Sigmoid colon (tissue), 7 donors: ENCODE results near the gene TMEM170B. TPM values are rescaled to one million over a fixed set of nuclear protein-coding genes. Genes with fewer than 3 reads are reported as not detected.

ENCODE experiments used
- DNase-seq: peaks from one replicate; pipeline ENCODE4 v3.0.0-alpha.2; 2019
- H3K27ac ChIP-seq, 4 donors: fragments of 200-600 bp; sonication (generic); one replicate each; pipeline ENCODE4 v1.5.1; 2016 to 2019; ENCODE audit warnings: mild to moderate bottlenecking in 1 of 4
- H3K27me3 ChIP-seq, 3 donors: fragments of 200-600 bp; sonication (generic); one replicate each; pipeline ENCODE4 v1.5.1; 2019; ENCODE audit warnings: mild to moderate bottlenecking in 1 of 3
- H3K36me3 ChIP-seq, 4 donors: fragments of 200-600 bp; sonication (generic); one replicate each; pipeline ENCODE4 v1.5.1; 2016 to 2019
- H3K4me1 ChIP-seq, 4 donors: fragments of 200-600 bp; sonication (generic); one replicate each; pipeline ENCODE4 v1.5.1; 2017 to 2019
- H3K4me3 ChIP-seq, 4 donors: fragments of 200-600 bp; sonication (generic); one replicate each; pipeline ENCODE4 v1.5.1; 2017 to 2019; ENCODE audit warnings: mild to moderate bottlenecking in 2 of 4, moderate library complexity in 1 of 4
- H3K9me3 ChIP-seq, 4 donors: fragments of 200-600 bp in 3 of 4; sonication (generic) in 3 of 4; one replicate each; pipeline versions ENCODE4 v1.5.1 to v1.6.1; 2013 to 2019
- EP300 ChIP-seq, 4 donors: sonication (generic); formaldehyde crosslinking; IDR thresholded peaks; one replicate each; pipeline ENCODE4 v1.6.1; 2017; ENCODE audit warnings: antibody characterized with exemption in 4 of 4
- POLR2A ChIP-seq, 2 donors: fragments of 450-650 bp; IDR thresholded peaks; one replicate each; pipeline ENCODE4 v1.6.1; 2016; ENCODE audit warnings: antibody characterized with exemption in 2 of 2, mild to moderate bottlenecking in 2 of 2, moderate library complexity in 2 of 2
- POLR2AphosphoS5 ChIP-seq, 4 donors: sonication (generic); formaldehyde crosslinking; IDR thresholded peaks; one replicate each; pipeline ENCODE4 v1.6.1; 2017; ENCODE audit warnings: antibody characterized with exemption in 4 of 4
- WGBS, 2 donors: extraction: QIAGEN DNeasy Blood & Tissue Kit; methylation state at CpG; one replicate each; pipeline ENCODE4 v1.1.7; 2013; 5-methylcytosine and 5-hydroxymethylcytosine counted together
- intact Hi-C: fragments of 100-400 bp; cut with DNase I; formaldehyde crosslinking; loops from one replicate; pipeline ENCODE4 v1.15.1; 2023
- polyA plus RNA-seq, 3 donors: library from polyadenylated mRNA; stranded (reverse); fragments of 200-250 nt; gene quantifications; one replicate each; pipeline ENCODE4 v1.2.3, GENCODE V29; 2013
- total RNA-seq, 4 donors: library from RNA; depleted of rRNA; stranded (reverse); fragments of >200 nt; gene quantifications; one replicate each; pipeline ENCODE4 v1.1.0, GENCODE V29; 2016
- TF ChIP-seq, protein P1 (sequence below), 4 experiments: fragments of 450-650 bp in 3 of 4; fragments of 200-600 bp in 1 of 4; IDR thresholded peaks; one replicate each; pipeline ENCODE4 v1.5.1; 2016 to 2019; ENCODE audit warnings: antibody characterized with exemption in 4 of 4, mild to moderate bottlenecking in 3 of 4, moderate library complexity in 2 of 4
- donor health status: healthy with polysubstance abuse.
- donor health status: Bipolar disorder and iron deficiency.
- donor health status: healthy.

TMEM170B gene
- total and polyA plus RNA-seq, 7 donors: 0.92 to 11.0 (median 8.7) TPM

DNA sequence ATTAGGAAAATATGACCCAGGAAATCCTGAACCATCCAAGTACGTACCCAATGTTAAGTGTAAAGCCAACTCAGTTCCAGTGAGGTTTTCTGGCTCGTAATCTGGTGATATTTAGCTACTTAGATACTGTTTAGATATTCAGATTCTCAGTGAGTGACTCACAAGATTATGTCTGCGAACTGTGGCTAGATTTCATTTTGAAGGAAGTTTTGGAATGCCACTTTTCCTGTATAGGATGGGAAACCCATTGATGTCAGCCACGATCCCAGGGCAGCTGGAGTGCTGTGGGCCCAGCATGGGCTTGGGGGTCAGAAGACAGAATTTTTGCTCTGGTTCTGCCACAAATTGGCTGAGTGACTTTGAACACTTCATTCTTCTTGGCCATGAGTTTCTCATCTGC lies 76.3 kb downstream of the TMEM170B start:
- no peak for TF ChIP-seq POLR2A (IDR thresholded peaks at IDR 0.05)
- TF ChIP-seq POLR2AphosphoS5 (IDR thresholded peaks at IDR 0.05): no peak
- no peak for TF ChIP-seq EP300 (IDR thresholded peaks at IDR 0.05)
- TF ChIP-seq, protein P1, sequence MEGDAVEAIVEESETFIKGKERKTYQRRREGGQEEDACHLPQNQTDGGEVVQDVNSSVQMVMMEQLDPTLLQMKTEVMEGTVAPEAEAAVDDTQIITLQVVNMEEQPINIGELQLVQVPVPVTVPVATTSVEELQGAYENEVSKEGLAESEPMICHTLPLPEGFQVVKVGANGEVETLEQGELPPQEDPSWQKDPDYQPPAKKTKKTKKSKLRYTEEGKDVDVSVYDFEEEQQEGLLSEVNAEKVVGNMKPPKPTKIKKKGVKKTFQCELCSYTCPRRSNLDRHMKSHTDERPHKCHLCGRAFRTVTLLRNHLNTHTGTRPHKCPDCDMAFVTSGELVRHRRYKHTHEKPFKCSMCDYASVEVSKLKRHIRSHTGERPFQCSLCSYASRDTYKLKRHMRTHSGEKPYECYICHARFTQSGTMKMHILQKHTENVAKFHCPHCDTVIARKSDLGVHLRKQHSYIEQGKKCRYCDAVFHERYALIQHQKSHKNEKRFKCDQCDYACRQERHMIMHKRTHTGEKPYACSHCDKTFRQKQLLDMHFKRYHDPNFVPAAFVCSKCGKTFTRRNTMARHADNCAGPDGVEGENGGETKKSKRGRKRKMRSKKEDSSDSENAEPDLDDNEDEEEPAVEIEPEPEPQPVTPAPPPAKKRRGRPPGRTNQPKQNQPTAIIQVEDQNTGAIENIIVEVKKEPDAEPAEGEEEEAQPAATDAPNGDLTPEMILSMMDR (IDR thresholded peaks at IDR 0.05): no peak
- no peak for DNase-seq
- peak overlapping the region in 3 of 4 donors; percentile 33 to 45 (median 42) for H3K27ac ChIP-seq
- peaks cover 0 to 19% (median 6%) of the 10 kb centered on the region in 4 donors for H3K4me1 ChIP-seq
- WGBS, 2 donors: 71 to 84% methylated on average over 4 of the region's 4 CpGs
- no peaks in the 10 kb centered on the region for H3K36me3 ChIP-seq
- no peak overlapping the region for H3K4me3 ChIP-seq
- no peaks in the 10 kb centered on the region for H3K27me3 ChIP-seq
- intact Hi-C loops: no loop called here
- H3K9me3 ChIP-seq: no peaks in the 10 kb centered on the region

DNA sequence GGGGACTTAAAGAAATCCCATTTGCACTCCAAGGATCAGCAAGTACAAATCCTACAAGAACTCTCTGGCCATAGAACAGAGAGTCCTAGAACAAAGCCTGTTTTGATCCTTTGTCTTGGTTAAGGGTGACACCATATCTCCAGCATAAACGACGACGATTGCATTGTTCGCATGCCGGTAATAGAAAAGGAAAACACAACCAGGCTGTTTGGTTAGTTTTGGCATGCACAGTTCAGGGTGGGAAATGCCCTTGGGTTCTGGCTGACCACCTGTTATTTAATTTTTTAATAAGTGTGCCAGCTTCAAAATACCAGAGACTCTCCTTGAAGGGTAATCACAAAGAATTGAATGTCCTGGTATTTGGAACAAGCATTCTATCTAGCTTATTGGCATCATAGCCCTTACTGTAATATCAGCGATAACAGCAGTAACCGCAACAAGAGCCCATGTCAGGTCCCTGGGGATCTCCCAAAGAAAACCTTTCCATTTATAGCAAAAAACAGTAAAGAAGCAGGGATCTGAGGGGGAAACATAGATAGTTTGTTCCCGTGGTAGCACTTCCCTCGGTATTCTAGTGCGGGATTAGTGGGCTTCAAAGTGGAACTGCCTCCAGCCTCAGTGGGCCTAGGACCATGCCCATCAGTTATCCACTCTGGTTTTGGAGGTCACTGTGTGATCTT lies 77.1 kb downstream of the TMEM170B start:
- Histone ChIP-seq H3K4me1 (peaks cover 0 to 19% (median 6%) of the 10 kb centered on the region in 4 donors), H3K27ac (peak overlapping the region in 1 of 4 donors; percentile 45), H3K9me3 (no peaks in the 10 kb centered on the region), H3K4me3 (no peak overlapping the region), H3K36me3 (no peaks in the 10 kb centered on the region), H3K27me3 (no peaks in the 10 kb centered on the region)
- intact Hi-C loops: no loop called here
- no peak for DNase-seq
- WGBS, 2 donors: 92 to 94% methylated on average over 10 of the region's 10 CpGs
- TF ChIP-seq POLR2AphosphoS5 (IDR thresholded peaks at IDR 0.05) (peak in 2 of 4 donors; percentile 17 to 24), EP300 (IDR thresholded peaks at IDR 0.05) (peak in 1 of 4 donors; percentile 71), POLR2A (IDR thresholded peaks at IDR 0.05) (no peak)
- TF ChIP-seq, protein P1 (IDR thresholded peaks at IDR 0.05): no peak

- no peak overlapping the region for H3K4me3 ChIP-seq
- intact Hi-C loops: no loop called here
- no peak for DNase-seq
- WGBS, 2 donors: 87 to 96% methylated on average over 5 of the region's 5 CpGs
- H3K27me3 ChIP-seq: no peaks in the 10 kb centered on the region
- peak overlapping the region in 1 of 4 donors; percentile 25 for H3K27ac ChIP-seq
- H3K36me3 ChIP-seq: no peaks in the 10 kb centered on the region
- no peaks in the 10 kb centered on the region for H3K9me3 ChIP-seq
- peaks cover 0 to 19% (median 6%) of the 10 kb centered on the region in 4 donors for H3K4me1 ChIP-seq
- no peak for TF ChIP-seq POLR2A (IDR thresholded peaks at IDR 0.05)
- TF ChIP-seq, protein P1 (IDR thresholded peaks at IDR 0.05): no peak
- TF ChIP-seq POLR2AphosphoS5 (IDR thresholded peaks at IDR 0.05): no peak
- no peak for TF ChIP-seq EP300 (IDR thresholded peaks at IDR 0.05)
Measured at GRCh38 chr6:11615214-11615602, 77.7 kb downstream of the TMEM170B start.

DNA sequence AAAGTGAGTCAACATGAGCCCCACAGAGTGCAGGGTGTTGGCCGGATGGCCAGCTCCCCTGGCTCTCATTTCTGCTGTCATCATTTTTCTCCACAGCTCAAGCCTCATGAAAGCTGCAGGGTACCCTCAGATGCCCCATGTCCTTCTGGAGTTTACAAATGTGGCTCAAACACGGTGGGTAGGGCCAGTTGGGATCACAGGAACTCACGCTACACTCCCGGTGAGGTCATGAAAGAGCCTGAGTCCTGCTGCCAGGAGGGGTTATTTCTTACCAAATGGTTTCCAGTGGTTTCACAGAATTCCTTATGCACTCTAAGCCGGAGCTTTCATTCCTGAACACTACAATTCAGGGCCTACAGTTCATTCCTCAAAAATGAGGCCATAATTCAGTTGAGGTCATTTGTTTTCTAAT lies 78.7 kb downstream of the TMEM170B start:
- TF ChIP-seq POLR2AphosphoS5 (IDR thresholded peaks at IDR 0.05) (no peak), EP300 (IDR thresholded peaks at IDR 0.05) (no peak), POLR2A (IDR thresholded peaks at IDR 0.05) (no peak)
- TF ChIP-seq, protein P1 (IDR thresholded peaks at IDR 0.05): no peak
- 80% methylated on average over 5 of the region's 5 CpGs for WGBS, 2 donors

More for the DNA sequence above, 78.7 kb downstream of the TMEM170B start:
- H3K4me3 ChIP-seq: no peak overlapping the region
- H3K36me3 ChIP-seq: no peaks in the 10 kb centered on the region
- H3K9me3 ChIP-seq: no peaks in the 10 kb centered on the region
- H3K4me1 ChIP-seq: peaks cover 0 to 19% (median 6%) of the 10 kb centered on the region in 4 donors
- DNase-seq: no peak
- intact Hi-C loops: no loop called here
- no peaks in the 10 kb centered on the region for H3K27me3 ChIP-seq
- H3K27ac ChIP-seq: peak overlapping the region in 2 of 4 donors; percentile 3 to 55
